Skin of body (tissue), 2 donors: ENCODE measurements around the gene SNED1. TPM values are rescaled to one million over a fixed set of nuclear protein-coding genes. Genes with fewer than 3 reads are reported as not detected.

ENCODE experiments used
- DNase-seq: peaks from one replicate; lab custom pipeline; 2025; lab: John Stamatoyannopoulos, UW
- total RNA-seq: library from RNA; depleted of rRNA; stranded (reverse); fragments of >200 nt; gene quantifications from one replicate; pipeline ENCODE4 v1.2.3, GENCODE V29; 2014

SNED1 gene
- total RNA-seq, 1 donor from 2014 or later = 9.7 TPM

- DNase-seq = no peak
Observed at GRCh38 chr2:241126201-241126611, 127.8 kb downstream of the SNED1 start.

DNA sequence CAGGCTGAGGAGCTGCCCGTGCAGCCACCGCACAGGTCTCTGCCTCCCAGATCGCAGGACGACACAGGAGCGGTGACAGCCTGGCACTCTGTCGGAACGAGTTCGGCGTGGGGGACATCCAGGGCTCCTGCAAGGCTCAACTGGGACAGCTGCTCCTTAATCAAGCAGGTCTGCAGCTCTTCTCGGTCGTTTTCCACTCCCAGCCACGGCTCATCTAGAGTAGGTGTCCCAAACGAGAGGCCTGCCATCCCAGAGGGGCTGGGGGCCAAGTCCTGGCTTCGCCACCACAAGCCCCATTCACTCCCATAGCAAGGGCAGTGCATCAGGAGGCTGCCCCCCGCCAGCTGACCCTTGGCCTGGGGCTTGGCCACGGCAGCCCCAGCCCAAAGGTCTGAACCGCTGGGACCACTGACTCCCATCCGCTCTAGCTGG lies 128.4 kb downstream of the SNED1 start:
- no peak for DNase-seq

DNA sequence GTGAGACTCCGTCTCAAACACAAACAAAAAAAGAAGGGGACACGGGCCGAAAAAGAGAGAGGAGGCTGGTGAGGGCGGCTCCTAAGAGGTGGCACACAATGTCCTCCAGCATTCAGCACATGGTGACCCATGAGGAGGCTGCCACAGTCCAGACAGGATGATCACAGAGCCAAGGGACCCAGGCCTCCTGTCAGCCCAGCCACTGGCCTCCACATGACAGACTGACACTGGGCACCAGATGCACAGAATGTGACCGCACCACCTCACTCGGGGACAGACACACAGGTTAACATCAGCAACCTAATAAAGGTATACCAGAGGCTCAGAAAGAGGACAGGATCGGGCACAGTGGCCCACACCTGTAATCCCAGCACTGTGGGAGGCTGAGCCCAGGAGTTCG lies 129.8 kb downstream of the SNED1 start:
- DNase-seq = no peak

DNA sequence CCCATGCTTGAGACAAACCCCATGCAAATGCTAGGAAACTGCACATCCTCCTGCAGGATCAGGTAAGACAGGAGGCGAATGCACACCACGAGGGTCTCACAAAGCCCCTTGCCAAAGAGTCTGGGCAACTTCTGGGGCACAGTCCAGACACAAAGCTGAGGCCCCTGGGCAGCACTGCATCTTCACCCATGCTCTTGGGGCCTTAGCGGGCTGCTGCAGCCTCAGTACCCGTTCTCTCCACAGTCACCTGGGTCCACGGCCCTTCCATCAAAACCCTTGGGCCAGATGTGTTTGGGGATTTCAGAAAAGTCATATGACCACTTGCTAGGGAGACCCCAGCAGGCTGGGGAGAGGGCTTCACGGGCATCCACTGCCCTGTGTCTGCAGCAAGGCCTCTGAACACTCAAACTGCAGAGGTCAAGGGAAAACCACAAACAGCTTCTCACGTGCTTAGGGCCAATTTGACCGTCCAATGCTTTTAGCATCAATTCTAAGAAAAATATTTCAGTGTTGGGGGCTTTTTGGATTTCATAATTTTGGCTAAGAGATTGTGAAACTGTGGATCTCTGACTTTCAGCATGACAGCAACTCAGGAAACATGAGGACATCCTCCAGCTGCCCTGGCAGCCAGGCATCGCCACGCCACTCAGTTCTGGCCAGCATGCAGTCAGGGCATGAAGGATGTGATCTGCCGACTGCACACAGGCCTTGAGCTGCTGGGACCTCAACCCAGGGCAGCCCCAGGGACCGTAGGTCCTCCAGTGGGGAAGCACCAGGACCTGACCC lies 130.9 kb downstream of the SNED1 start:
- DNase-seq = no peak

DNA sequence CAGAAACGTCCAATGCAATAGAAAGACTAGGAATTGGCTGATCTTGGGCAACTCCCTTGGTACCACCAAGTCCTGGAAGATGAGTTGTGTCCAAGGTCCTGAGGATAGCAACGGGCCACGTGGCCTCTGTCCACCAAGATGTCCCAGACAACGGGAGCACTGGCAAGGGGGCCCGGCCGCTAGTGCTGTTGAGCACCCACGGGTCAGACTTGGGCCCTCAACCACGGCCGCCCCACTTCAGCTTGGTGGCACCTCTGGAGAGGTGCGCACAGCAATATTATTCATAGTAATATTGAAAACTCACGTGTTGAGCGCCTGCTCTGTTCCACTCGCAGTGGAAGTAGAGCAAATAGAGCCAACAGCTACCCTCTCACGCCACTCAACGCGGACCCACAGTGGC lies 131.9 kb downstream of the SNED1 start:
- DNase-seq = no peak

- no peak for DNase-seq
Observed at GRCh38 chr2:241131531-241131930, 133.1 kb downstream of the SNED1 start.

DNA sequence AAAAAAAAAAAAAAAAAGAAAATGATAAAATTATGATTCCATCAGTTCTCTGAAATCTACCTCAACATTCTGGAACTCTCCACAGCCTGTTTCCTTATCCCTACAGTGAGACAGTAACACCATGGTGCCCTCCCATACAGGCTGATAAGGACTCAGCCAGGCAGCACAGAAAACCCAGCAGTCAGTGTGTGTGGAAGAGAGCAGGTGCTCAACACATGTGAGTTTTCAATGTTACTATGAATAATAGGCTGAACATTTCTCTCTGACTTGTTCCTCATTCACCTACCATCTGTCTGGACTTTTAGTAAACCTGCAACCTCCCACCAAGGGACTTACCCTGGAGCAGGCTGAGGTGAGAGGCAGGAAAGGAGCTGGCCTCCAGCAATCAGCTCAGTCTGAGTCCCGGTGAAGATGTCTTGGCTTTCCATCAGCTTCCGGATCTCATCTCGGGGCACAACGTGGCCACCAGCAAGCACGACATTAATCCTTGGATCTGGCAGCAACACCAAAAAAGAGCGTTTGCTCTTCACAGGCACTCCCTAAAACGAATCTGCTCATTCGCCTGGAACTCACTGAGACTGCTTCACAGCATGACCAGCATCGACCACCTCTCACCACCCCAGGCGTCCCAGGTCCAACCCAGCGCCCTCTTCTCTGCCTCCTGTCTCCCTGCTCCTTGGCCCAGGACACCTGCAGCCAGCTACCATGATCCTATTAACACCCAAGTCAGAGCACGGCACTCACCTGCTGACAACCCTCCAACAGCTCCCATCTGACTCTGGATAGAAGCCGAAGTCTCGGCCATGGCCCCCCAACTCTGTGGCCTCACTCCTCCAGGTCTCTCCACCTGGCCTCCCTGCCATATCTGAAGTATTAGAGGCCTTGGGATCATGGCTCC lies 134.4 kb downstream of the SNED1 start:
- no peak for DNase-seq

- no peak for DNase-seq
Observed at GRCh38 chr2:241133436-241133820, 135.0 kb downstream of the SNED1 start.

DNA sequence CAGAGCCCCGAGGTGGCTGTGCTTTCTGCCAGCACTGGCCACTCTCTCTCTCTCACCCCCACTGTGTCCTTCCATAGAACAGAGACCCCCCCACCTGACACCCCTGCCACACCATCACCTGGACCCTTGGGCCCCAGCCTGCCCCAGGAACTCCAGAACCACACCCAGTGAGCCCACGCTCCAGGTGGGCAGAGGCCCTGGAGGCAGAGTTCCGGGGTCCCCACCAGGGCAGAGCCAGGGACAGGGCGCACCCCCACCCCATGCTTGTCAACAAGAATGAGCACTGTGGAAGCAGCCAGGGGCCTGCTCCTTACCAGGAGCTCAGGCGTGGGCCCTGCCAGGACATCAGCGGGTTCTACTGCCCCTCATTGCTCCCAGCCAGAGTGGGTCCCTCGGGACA lies 136.3 kb downstream of the SNED1 start:
- no peak for DNase-seq

GRCh38 chr2:241135737-241136136 lies 137.3 kb downstream of the SNED1 start:
- no peak for DNase-seq

DNA sequence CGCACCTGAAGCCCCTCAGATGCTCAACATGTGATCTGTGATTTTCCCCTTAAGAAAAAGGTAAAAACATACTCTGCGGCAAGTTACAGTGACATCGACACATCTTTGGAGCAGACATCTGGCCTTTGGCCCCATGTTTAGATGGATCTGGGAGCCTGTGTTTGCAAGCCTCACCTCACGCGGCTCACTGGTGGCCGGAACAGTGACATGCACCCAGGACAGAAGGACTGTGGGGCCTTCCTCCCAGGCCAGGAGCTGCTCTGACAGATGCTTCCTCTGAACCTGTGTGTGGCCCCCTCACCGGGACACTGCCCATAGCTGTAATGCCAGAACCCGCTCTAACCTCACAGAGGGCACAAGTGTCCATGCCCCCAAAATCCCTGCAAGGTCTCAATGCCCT lies 137.8 kb downstream of the SNED1 start:
- DNase-seq = no peak

GRCh38 chr2:241136661-241137260 lies 138.3 kb downstream of the SNED1 start:
- DNase-seq = no peak

DNA sequence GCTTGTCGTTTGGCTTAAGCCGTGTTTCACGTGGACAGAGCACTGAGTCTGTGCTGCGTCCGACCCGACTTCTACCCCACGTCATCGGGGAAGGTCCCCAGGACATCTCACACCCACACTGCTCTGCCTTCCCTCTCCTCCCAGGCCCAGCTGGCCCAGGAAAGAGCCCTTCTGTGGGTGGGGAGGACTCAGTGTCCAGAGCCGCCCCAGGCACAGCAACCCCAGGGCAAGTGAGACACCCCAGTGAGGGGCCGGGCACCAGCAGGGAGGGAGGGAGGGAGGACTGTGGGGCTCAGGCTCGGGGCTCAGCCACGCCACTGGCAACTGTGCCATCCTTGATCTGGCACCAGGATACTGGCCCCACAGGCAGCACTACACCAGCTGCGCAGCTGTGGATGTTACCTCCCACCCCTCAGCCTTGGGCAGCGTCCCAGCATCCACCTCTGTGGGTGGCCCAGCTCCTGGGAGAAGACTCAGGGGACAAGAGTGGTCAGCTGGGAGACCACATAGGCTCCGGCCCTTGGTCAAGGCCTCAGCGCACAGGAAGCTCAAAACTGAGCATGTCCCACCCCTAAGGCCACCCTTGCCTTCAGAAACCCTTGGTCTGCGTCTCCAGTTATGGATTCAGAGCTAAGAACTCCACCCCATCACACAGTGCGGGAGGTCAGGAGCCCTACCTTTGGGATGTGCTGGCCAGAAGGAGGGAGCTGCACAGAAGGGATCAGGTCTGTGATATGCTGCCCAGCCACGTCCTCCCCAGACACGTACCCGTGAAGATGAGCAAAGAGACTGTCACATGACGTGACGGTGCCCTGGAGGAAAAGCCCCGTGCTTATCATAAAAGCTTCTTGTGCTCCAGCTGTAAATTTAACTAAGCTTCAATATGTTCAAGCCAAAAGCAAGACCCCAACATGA lies 139.1 kb downstream of the SNED1 start:
- DNase-seq = no peak

DNA sequence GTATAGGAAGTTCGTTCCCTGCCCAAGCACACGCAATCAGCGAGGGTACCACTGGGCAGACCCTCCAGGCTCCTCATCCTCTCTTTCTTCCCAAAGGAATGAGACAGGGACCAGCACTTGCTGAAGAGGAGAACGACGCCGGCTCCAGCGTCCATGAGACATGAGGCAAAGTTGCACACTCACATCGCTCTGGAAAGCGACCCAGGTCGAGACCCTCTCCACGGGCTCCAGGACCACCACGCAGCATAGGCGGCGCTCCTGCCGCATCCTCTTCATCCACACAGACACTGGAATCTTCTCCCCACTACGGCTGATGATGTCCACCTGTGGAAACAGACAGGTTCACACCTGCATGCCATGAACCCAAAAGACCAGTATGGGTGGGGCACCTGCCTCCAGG lies 140.1 kb downstream of the SNED1 start:
- no peak for DNase-seq

DNA sequence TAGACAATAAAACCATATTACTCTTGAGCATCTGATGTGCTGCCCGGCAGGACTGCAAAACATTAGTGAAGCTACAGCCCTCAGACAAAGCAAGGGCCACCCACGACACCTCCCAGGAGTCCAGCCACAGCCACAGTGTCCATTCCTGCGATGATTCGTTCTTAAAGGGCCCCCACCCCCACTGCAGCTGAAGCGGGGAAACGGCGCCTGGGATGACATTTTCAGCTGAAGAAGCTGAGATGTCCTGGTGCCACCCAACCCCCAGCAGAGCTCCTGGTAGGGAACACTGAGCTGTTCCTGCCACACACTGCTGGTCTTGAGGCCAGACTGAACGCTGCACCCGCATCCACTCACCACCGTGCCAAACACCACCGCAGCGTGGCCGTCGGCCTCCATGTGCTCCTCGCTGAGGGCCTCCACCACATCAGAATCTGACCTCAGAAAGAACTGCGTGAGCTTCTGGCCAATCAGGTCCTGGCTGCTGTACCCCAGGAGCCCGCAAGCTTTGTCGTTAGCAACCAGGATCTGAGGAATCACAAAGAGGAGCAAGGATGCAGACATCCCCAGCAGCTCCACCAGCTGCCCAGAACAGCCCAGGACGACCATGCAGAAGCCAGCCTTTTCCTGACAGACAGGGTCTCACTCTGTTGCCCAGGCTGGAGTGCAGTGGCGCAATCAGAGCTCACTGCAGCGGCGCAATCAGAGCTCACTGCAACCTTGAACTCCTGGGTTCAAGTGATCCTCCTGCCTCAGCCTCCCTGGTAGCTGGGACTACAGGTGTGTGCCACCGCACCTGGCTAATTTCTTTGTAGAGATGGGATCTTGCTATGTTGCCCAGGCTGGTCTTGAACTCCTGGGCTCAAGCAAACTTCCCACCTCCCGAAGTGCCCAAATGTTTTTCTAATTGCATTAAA lies 141.4 kb downstream of the SNED1 start:
- no peak for DNase-seq

DNA sequence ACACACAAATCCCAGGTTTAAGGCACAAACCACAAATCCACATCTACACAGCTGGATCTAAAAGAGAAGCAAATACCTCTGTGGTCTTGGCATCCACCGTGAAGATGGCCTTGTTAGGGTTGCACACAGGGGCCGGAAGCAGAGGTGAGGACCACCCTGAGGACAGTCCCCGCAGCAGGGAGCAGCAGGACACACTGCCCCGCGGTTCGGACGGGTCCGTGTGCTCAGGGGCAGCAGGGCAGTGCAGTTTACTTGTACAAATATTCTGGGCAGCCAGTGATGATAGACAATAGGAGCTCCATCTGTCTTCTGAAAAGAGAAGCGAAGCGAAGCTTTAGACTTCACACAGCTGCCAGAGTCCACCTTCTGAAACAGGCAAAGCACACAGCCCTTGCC lies 142.0 kb downstream of the SNED1 start:
- DNase-seq = no peak

GRCh38 chr2:241141214-241141770 lies 142.9 kb downstream of the SNED1 start:
- no peak for DNase-seq

DNA sequence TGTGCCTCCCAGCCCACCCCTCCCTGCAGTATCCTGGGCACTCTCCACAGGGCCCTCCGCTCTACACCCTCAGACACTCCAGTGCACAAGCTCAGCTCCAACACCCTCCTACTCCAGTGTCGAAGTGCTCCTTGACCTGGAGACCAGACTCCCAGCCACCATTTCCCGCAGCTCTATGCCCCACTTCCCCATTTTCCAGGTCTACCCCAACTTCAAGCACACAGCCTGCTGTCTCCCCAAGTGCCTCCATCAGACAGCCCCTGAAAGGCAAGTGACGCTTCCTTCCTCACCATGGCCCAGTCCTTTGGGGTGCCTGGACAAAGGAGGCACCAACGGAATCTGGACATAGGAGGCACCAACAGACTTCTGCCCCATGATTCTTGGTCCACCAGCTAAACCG lies 143.6 kb downstream of the SNED1 start:
- DNase-seq = no peak

- no peak for DNase-seq
Observed at GRCh38 chr2:241142593-241142992, 144.2 kb downstream of the SNED1 start.
